ENCODE measurements around the gene TMEM207.

Gene TMEM207

DNA sequence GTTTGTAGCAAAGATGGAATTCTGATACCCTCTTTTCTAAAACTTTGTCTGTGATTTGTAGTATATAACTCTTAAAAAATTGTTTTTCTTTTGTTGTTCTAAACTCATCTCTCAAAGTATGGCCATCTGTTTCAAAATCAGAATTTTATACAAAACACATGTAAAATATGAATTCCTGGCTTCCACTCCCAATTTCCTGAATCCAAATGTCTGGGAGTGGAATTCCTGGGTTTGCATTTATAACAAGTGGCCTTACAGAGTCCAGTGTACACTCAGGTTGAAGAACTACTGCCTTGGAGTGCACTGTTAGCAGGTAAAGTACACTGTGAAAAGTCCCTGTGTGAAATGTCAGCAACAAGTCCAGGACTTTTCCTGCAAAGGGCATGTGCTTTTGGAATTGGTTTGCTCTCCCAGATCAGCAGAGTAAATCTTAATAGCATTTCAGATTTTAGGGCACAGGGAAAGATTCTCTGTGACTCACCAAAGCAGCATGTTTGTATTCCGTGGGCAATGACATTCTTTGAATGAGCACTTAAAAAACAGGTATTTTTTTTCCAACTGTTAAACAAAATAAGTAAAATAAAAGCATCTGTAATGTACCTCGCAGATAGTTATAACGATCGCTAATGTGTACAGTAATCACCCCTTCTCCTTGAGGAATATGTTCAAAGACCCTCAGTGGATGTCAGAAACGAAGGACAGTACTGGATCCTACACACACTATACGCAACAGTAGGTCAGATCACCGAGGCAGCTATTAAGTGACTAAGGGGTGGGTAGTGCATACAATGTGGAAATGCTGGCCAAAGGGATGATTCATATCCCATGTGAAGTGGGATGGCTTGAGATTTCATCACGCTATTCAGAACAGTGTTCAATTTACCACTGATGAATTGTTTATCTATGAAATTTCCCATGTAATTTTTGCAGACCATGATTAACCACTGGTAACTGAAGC, 63.7 kb downstream of the TMEM207 start:
- peak; percentile 98 for DNase-seq (ENCODE audit: low read depth)

DNA sequence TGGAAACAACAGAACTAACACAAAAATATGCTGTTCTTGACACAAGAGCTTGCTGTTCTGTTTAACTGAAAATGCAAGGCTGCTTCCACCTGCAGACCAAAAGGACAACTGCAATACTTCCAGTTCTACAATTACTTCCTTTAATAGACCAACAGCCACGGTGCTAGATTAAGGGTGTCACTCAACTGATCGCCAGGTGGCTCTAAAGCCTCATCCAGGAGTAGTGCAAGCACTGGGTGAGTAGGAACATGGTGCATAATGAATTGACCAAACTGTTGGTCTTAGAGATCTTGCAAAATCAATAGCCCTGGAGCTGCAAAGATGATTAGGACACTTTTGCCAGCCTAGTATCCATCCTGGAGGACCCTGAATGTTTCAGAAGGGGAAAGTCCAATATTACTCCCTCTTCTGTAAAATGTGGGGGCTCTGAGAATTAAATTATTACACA, 65.4 kb downstream of the TMEM207 start:
- DNase-seq (ENCODE audit: low read depth): peak; percentile 76

- DNase-seq (ENCODE audit: low read depth): peak; percentile 92
These were observed 67.6 kb downstream of the TMEM207 start for GRCh38 chr3:190382082-190382481.

- DNase-seq (ENCODE audit: low read depth): peak; percentile 26
These were observed 68.3 kb downstream of the TMEM207 start for GRCh38 chr3:190381441-190381840.

- DNase-seq (ENCODE audit: low read depth): no peak
These were observed 69.5 kb downstream of the TMEM207 start for GRCh38 chr3:190380184-190380583.
